AG10803 (cell line): ENCODE measurements around the gene TDRD10.

Experiments
- DNase-seq: peaks from one replicate; pipeline ENCODE4 v3.0.0; 2010; ENCODE audit warnings: low read depth
- H3K4me3 ChIP-seq: 2 replicates; pipeline ENCODE4 v1.5.1; 2011; ENCODE audit warnings: mild to moderate bottlenecking, low read length, control low read depth
- TF ChIP-seq, protein P1 (sequence below): conservative IDR thresholded peaks from 2 replicates; pipeline ENCODE4 v1.5.1; 2011; ENCODE audit warnings: mild to moderate bottlenecking, low read length, control low read depth, inconsistent platforms

The TDRD10 gene

DNA sequence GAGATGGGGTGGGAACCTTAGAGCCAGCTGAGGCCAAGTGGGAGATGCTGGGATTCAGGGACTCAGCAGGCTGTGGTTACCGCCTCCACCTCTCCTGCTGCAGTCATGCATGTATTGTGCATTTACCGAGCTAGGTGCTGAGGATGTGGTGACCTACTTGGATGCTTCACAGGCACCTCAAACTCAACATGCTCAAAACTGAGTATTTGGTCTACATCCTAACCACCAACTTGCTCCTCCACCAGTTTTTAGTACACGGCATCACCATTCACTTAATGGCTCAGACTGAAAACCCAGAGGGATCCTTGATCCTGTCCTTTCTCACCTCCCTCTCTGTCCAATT is 71.1 kb downstream of the TDRD10 start:
- TF ChIP-seq, protein P1, sequence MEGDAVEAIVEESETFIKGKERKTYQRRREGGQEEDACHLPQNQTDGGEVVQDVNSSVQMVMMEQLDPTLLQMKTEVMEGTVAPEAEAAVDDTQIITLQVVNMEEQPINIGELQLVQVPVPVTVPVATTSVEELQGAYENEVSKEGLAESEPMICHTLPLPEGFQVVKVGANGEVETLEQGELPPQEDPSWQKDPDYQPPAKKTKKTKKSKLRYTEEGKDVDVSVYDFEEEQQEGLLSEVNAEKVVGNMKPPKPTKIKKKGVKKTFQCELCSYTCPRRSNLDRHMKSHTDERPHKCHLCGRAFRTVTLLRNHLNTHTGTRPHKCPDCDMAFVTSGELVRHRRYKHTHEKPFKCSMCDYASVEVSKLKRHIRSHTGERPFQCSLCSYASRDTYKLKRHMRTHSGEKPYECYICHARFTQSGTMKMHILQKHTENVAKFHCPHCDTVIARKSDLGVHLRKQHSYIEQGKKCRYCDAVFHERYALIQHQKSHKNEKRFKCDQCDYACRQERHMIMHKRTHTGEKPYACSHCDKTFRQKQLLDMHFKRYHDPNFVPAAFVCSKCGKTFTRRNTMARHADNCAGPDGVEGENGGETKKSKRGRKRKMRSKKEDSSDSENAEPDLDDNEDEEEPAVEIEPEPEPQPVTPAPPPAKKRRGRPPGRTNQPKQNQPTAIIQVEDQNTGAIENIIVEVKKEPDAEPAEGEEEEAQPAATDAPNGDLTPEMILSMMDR, result no peak

GRCh38 chr1:154574716-154575115 is 72.7 kb downstream of the TDRD10 start:
- TF ChIP-seq, protein P1, result no peak

More for the DNA sequence above, 71.1 kb downstream of the TDRD10 start:
- no peak overlapping the region for H3K4me3 ChIP-seq
- DNase-seq, result no peak

GRCh38 chr1:154575147-154575927 is 73.3 kb downstream of the TDRD10 start:
- no peak for DNase-seq
- TF ChIP-seq, protein P1, result no peak
- H3K4me3 ChIP-seq, result no peak overlapping the region

More at GRCh38 chr1:154574716-154575115, 72.7 kb downstream of the TDRD10 start:
- H3K4me3 ChIP-seq, result no peak overlapping the region
- peak; percentile 25 for DNase-seq

- no peak overlapping the region for H3K4me3 ChIP-seq
- TF ChIP-seq, protein P1, result no peak
- no peak for DNase-seq
Observed at GRCh38 chr1:154575951-154576566, 74.0 kb downstream of the TDRD10 start.

- TF ChIP-seq, protein P1, result no peak
- no peak overlapping the region for H3K4me3 ChIP-seq
- DNase-seq, result no peak
Observed at GRCh38 chr1:154577346-154578057, 75.5 kb downstream of the TDRD10 start.

DNA sequence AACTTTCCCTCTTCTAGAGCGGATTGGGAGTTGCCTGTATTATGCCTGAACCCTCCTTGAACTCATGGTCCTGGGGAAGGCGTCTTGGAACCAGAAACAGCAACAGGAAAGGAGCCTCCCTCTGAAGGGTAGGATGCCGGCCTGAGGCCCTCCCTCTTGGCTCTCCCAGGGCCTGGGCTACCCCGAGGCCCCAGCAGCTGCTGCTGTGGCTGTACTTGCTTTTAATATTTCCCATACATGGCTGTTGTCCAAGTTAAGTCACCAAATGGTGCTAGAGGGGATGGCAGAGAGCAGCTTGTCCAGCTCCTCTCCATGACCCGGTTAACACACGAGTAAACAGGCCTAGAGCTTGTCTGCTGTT is 76.0 kb downstream of the TDRD10 start:
- no peak for DNase-seq
- no peak overlapping the region for H3K4me3 ChIP-seq
- TF ChIP-seq, protein P1, result no peak
